ENCODE measurements around the gene COL4A1. TPM values are rescaled to one million over a fixed set of nuclear protein-coding genes. Genes with fewer than 3 reads are reported as not detected.

The COL4A1 gene
- polyA plus RNA-seq, 1 of the 3 experiments (the other 2 are of a cell fraction), result 30.3 TPM

- POLR2A ChIA-PET, result no interaction called here
- H3K36me3 ChIP-seq (replicated peaks in 1 of 2; ENCODE audit: control insufficient read depth in 1 of 2, insufficient read depth in 2 of 2, low read length in 1 of 2), result peaks cover 20 to 64% of the 10 kb centered on the region in 2 experiments
- CTCF ChIA-PET, result no interaction called here
Observed at GRCh38 chr13:110166598-110166997, 140.4 kb downstream of the COL4A1 start.

GRCh38 chr13:110164706-110165105 lies 142.3 kb downstream of the COL4A1 start:
- Histone ChIP-seq H3K9me2 (no peaks in the 10 kb centered on the region), H3K4me3 (ENCODE audit: low read depth in 2 of 2, low read length in 1 of 2) (no peak overlapping the region), H3K4me2 (no peak overlapping the region), H3K9me3 (no peaks in the 10 kb centered on the region), H3K9ac (no peak overlapping the region), H4K20me1 (ENCODE audit: insufficient read depth) (no peaks in the 10 kb centered on the region), H3K4me1 (ENCODE audit: control insufficient read depth in 1 of 2, insufficient read depth in 2 of 2, low read depth in 1 of 2, low read length in 1 of 2) (peaks cover 0 to 22% of the 10 kb centered on the region in 2 experiments; a peak in 2 of 4 replicates), H3K79me2 (ENCODE audit: insufficient read depth) (no peaks in the 10 kb centered on the region), H3F3A (replicated peaks; ENCODE audit: insufficient read depth) (peaks cover 9% of the 10 kb centered on the region), H3K27ac (ENCODE audit: low read depth in 2 of 2, low read length in 1 of 2) (no peak overlapping the region), H2AFZ (ENCODE audit: low read depth) (no peak overlapping the region), H3K27me3 (ENCODE audit: insufficient read depth) (no peaks in the 10 kb centered on the region), H3K36me3 (replicated peaks in 1 of 2; ENCODE audit: control insufficient read depth in 1 of 2, insufficient read depth in 2 of 2, low read length in 1 of 2) (peaks cover 23 to 67% of the 10 kb centered on the region in 2 experiments)
- ChIA-PET POLR2A (no interaction called here), CTCF (interaction anchor here (1.1 kb wide), 1 partner anchor 291 kb away, joined by 4 read pairs; no protein-coding TSS in a partner anchor)
- 95% methylated on average over 8 of the region's 8 CpGs for WGBS (ENCODE audit: low lambda C conversion rate)
- no peak for DNase-seq
- no peak for TF ChIP-seq RFX5 (IDR thresholded peaks at IDR 0.05; ENCODE audit: low read length)
- TF ChIP-seq, protein P1, sequence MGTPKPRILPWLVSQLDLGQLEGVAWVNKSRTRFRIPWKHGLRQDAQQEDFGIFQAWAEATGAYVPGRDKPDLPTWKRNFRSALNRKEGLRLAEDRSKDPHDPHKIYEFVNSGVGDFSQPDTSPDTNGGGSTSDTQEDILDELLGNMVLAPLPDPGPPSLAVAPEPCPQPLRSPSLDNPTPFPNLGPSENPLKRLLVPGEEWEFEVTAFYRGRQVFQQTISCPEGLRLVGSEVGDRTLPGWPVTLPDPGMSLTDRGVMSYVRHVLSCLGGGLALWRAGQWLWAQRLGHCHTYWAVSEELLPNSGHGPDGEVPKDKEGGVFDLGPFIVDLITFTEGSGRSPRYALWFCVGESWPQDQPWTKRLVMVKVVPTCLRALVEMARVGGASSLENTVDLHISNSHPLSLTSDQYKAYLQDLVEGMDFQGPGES (IDR thresholded peaks at IDR 0.05; ENCODE audit: low read depth, low read length), result no peak
- no peak for TF ChIP-seq GABPA (IDR thresholded peaks at IDR 0.05; ENCODE audit: low read depth)
- TF ChIP-seq NFIC (IDR thresholded peaks at IDR 0.05; ENCODE audit: borderline replicate concordance), result no peak
- TF ChIP-seq, protein P2, sequence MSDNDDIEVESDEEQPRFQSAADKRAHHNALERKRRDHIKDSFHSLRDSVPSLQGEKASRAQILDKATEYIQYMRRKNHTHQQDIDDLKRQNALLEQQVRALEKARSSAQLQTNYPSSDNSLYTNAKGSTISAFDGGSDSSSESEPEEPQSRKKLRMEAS (IDR thresholded peaks at IDR 0.05; ENCODE audit: low read depth), result no peak
- TF ChIP-seq TAF1 (IDR thresholded peaks at IDR 0.05; ENCODE audit: borderline replicate concordance, low read depth, low read length), result no peak
- no peak for TF ChIP-seq REST (IDR thresholded peaks at IDR 0.05; ENCODE audit: low read depth, low read length)
- TF ChIP-seq POLR2AphosphoS5 (IDR thresholded peaks at IDR 0.05; ENCODE audit: low read depth, low read length), result no peak
- no peak for TF ChIP-seq ELF1 (IDR thresholded peaks at IDR 0.05)
- TF ChIP-seq CHD2 (IDR thresholded peaks at IDR 0.05; ENCODE audit: low read length, partially characterized antibody), result no peak

More at GRCh38 chr13:110166598-110166997, 140.4 kb downstream of the COL4A1 start:
- 96% methylated on average over 4 of the region's 4 CpGs for WGBS (ENCODE audit: low lambda C conversion rate)
- no peaks in the 10 kb centered on the region for H3K9me3 ChIP-seq
- peaks cover 9% of the 10 kb centered on the region for H3F3A ChIP-seq (replicated peaks; ENCODE audit: insufficient read depth)
- H3K4me1 ChIP-seq (ENCODE audit: control insufficient read depth in 1 of 2, insufficient read depth in 2 of 2, low read depth in 1 of 2, low read length in 1 of 2), result peaks cover 0 to 18% of the 10 kb centered on the region in 2 experiments; a peak in 2 of 4 replicates
- no peak overlapping the region for H3K9ac ChIP-seq
- H3K4me2 ChIP-seq, result no peak overlapping the region
- no peak for TF ChIP-seq MEF2A (IDR thresholded peaks at IDR 0.05; ENCODE audit: borderline replicate concordance, low read depth)
- TF ChIP-seq USF2 (IDR thresholded peaks at IDR 0.05; ENCODE audit: borderline replicate concordance, low read depth, low read length), result no peak
- no peak for TF ChIP-seq TEAD4 (IDR thresholded peaks at IDR 0.05; ENCODE audit: borderline replicate concordance, insufficient read depth)
- TF ChIP-seq, protein P3, sequence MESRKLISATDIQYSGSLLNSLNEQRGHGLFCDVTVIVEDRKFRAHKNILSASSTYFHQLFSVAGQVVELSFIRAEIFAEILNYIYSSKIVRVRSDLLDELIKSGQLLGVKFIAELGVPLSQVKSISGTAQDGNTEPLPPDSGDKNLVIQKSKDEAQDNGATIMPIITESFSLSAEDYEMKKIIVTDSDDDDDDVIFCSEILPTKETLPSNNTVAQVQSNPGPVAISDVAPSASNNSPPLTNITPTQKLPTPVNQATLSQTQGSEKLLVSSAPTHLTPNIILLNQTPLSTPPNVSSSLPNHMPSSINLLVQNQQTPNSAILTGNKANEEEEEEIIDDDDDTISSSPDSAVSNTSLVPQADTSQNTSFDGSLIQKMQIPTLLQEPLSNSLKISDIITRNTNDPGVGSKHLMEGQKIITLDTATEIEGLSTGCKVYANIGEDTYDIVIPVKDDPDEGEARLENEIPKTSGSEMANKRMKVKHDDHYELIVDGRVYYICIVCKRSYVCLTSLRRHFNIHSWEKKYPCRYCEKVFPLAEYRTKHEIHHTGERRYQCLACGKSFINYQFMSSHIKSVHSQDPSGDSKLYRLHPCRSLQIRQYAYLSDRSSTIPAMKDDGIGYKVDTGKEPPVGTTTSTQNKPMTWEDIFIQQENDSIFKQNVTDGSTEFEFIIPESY (IDR thresholded peaks at IDR 0.05; ENCODE audit: borderline replicate concordance, low read depth), result no peak
- TF ChIP-seq FOXJ3 (CRISPR knock-in tag; IDR thresholded peaks at IDR 0.05), result no peak
- no peak for TF ChIP-seq NRF1 (IDR thresholded peaks at IDR 0.05; ENCODE audit: low read depth, low read length)
- TF ChIP-seq FOSL2 (IDR thresholded peaks at IDR 0.05; ENCODE audit: borderline replicate concordance, low read depth), result no peak
- TF ChIP-seq RFX5 (IDR thresholded peaks at IDR 0.05; ENCODE audit: low read length), result no peak
- TF ChIP-seq, protein P4, sequence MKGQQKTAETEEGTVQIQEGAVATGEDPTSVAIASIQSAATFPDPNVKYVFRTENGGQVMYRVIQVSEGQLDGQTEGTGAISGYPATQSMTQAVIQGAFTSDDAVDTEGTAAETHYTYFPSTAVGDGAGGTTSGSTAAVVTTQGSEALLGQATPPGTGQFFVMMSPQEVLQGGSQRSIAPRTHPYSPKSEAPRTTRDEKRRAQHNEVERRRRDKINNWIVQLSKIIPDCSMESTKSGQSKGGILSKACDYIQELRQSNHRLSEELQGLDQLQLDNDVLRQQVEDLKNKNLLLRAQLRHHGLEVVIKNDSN (IDR thresholded peaks at IDR 0.05; ENCODE audit: borderline replicate concordance, low read depth), result no peak
- no peak for TF ChIP-seq FOXM1 (IDR thresholded peaks at IDR 0.05; ENCODE audit: low read depth)
- H3K27ac ChIP-seq (ENCODE audit: low read depth in 2 of 2, low read length in 1 of 2), result no peak overlapping the region
- no peak overlapping the region for H2AFZ ChIP-seq (ENCODE audit: low read depth)
- no peaks in the 10 kb centered on the region for H3K79me2 ChIP-seq (ENCODE audit: insufficient read depth)
- DNase-seq, result no peak
- H3K9me2 ChIP-seq, result no peaks in the 10 kb centered on the region
- H3K27me3 ChIP-seq (ENCODE audit: insufficient read depth), result no peaks in the 10 kb centered on the region
- H3K4me3 ChIP-seq (ENCODE audit: low read depth in 2 of 2, low read length in 1 of 2), result no peak overlapping the region
- H4K20me1 ChIP-seq (ENCODE audit: insufficient read depth), result no peaks in the 10 kb centered on the region
